GM19463 (cell line): ENCODE results near the gene ASCC3.
A peak's percentile ranks its signal among the peaks of the same experiment; 100 is the strongest.

Source experiments
- ATAC-seq: cut with Tn5 transposase; IDR thresholded peaks from one replicate; pipeline ENCODE4 v1.9.1; 2021; ENCODE audit warnings: mild to moderate bottlenecking, moderate library complexity; ENCODE audit not compliant: unreplicated experiment

The ASCC3 gene, protein sequence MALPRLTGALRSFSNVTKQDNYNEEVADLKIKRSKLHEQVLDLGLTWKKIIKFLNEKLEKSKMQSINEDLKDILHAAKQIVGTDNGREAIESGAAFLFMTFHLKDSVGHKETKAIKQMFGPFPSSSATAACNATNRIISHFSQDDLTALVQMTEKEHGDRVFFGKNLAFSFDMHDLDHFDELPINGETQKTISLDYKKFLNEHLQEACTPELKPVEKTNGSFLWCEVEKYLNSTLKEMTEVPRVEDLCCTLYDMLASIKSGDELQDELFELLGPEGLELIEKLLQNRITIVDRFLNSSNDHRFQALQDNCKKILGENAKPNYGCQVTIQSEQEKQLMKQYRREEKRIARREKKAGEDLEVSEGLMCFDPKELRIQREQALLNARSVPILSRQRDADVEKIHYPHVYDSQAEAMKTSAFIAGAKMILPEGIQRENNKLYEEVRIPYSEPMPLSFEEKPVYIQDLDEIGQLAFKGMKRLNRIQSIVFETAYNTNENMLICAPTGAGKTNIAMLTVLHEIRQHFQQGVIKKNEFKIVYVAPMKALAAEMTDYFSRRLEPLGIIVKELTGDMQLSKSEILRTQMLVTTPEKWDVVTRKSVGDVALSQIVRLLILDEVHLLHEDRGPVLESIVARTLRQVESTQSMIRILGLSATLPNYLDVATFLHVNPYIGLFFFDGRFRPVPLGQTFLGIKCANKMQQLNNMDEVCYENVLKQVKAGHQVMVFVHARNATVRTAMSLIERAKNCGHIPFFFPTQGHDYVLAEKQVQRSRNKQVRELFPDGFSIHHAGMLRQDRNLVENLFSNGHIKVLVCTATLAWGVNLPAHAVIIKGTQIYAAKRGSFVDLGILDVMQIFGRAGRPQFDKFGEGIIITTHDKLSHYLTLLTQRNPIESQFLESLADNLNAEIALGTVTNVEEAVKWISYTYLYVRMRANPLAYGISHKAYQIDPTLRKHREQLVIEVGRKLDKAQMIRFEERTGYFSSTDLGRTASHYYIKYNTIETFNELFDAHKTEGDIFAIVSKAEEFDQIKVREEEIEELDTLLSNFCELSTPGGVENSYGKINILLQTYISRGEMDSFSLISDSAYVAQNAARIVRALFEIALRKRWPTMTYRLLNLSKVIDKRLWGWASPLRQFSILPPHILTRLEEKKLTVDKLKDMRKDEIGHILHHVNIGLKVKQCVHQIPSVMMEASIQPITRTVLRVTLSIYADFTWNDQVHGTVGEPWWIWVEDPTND (N-terminal part only)

DNA sequence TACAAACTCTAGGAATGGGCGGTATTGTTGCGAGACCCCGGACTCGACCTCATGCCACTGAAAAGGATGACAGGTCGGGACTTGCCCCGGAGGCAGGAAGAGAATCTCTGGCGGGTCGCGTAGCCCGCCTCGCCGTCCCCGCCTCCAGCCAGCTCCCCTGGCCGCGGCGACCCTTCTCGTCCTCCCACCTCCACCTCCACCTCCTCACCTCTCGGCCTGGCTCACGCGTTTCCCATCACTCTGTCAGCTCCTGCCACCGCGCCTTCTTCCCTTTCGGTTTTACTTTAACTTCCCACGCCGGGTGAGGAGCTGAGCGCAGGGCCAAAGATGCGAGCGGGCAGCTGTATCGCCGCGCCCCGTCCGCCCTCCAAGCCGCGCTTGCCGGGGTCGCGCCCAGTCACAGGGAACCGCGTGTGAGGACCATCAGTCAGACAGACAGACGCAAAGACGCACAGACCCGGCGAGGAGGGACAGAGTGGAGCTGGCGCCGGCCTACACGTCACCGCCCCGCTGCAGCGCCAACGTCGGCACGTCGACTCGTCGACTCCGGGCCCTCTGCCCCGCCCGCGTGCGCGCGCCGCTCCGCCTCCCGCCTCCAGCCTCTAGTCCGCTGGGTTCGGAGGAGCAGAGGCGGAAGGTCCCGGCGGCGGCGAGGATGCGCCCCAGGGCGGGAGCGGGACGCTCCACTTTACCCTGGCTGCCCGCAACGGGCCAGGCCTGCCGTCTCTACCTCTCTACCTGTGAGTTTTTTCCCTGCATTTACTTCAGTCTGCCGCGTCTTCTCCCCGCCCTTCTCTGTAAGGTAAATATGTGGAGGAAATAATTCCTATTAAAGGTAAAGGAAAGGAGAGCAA lies at the start of gene ASCC3:
Gene ASCC3 (minus strand): TSS at position 477 of the 854 bp plus-strand sequence. CDS start 13,332 bp downstream, outside the sequence.
- ATAC-seq = peak; percentile 91

DNA sequence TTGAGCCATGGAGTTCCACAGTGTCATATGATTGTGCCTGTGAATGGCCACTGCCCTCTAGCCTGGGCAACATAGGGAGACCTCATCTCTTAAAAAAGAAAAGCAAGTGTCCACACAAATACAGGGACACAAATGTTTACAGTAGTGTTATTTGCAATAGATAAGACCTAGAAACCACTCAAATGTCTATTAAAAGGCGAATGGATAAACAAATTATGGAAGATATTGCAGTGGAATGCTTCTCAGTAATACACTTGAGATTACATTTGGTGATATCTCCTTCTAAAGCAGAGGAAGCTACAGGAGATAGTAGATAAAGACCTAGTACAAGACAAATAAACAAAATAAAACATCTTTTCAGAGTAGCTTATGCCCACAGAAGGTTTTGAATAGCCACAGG lies 44.6 kb upstream of the ASCC3 start:
- ATAC-seq = no peak

DNA sequence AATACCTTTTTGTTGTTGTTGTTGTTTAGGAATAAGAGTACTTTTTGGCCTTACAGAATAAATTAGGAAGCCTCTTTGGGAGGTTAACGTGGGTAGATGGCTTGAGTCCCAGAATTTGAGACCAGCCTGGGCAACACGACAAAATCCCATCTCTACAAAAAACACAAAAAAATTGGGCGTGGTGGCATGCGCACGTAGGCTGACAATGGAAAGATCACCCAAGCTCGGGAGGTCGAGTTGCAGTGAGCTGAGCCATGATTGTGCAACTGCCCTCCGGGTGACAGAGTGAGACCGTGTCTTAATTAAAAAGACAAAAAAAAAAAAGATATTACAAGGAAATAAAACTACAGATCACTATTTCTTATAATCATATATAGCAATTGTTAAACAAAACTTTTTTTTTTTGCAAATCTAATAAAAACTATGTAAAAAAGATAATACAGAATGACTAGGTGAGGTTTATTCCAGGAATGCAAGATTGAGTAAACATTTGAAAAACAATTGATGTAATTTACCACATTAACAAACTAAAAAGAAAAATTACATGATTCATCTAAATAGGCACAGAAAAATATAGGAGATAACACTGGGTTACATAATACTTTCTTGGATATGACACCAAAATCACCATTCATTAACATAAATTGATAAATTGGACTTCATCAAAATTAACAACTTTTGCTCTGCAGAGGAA lies 43.6 kb upstream of the ASCC3 start:
- no peak for ATAC-seq

DNA sequence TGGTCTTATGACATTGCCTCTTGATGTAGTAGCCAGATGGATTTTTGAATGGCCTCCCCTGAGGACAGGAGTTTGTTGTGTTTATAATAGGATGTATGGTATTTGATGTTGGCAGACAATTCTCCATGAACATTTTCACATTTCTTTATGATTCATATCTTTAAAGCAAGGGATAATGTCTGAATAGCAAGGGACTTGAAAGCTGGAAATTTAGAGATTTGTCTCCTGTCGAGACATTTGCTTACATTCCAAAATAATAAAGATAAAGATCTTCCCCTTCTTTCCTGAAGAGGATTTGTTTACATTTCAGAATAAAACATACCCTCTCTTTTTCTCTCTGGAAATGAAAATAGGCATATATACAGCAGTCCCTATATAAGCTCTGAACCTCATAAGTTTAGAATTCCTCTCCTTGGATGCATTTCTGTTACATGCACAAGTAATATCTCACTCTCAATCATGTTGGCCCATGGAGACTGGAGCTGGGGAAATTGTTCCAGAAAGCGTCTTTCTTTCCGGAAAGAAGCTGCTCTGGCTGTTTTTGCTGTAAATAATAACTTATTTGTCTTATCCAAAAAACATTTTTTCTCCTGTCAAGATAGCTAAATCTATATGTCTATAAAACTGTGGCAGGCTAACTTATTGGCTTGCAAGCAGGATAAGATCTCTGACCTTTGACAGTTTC lies 42.5 kb upstream of the ASCC3 start:
- ATAC-seq = no peak

DNA sequence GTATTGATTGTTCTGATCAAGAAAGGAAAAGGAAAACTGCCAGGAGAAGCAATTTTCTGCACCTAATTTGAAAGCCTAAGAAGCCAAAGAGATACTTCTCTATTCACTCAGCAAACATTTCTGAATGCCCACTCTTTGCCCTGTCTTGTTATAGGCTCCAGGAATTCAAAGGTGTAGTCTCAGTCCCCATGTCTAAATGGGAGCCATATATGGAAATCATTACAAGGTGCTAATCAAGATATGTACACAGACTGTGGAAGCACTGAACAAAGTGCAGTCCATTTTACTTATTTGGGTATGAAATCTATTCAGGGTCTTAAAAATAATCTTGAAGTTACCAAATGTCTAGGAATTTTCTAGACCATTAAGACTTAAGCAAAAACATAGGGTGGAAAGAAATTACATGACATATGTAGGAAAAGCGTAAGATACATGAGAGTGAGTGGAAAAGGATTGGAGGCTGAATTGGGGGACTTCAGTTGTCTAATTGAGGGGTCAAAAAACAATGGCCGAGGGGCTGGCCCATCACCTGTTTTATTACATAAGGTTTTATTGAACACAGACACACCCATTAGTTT lies 39.0 kb upstream of the ASCC3 start:
- no peak for ATAC-seq

DNA sequence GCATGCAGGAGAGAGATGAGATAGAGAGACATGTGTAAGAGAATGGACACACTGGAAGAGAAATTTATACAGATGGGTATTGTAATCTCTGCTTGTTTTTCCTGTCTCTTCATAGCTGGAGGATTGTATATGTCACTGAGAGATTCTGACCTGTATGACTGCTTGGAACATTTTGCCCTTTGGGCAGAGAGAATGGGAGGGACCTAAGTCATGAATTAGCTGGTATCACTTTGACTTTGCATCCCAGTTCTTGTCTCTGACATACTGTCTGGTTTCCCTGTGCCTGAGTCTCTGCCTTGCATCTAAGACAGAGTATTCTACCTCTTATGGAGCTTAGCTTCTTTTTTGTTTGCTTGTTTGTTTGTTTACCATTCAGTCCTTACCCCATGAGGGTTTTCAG lies 37.0 kb upstream of the ASCC3 start:
- ATAC-seq = no peak

DNA sequence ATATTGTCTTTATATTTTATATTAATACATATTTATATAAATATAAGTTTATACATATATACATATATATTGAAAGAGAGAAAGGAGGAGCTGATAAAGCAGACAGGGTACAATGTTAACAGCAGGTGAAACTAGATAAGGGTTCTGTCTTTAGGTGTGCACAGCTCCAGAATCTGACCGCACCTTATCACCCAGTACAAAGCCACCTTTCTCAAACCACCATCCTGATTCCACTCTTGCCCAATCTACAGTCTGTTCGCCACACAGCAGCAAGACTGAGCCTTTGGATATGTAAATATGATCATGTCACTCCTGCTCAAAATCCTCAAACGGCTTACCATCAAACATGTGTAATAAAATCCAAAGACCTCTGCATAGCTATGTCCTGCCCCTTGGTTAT lies 34.7 kb upstream of the ASCC3 start:
- ATAC-seq = no peak

DNA sequence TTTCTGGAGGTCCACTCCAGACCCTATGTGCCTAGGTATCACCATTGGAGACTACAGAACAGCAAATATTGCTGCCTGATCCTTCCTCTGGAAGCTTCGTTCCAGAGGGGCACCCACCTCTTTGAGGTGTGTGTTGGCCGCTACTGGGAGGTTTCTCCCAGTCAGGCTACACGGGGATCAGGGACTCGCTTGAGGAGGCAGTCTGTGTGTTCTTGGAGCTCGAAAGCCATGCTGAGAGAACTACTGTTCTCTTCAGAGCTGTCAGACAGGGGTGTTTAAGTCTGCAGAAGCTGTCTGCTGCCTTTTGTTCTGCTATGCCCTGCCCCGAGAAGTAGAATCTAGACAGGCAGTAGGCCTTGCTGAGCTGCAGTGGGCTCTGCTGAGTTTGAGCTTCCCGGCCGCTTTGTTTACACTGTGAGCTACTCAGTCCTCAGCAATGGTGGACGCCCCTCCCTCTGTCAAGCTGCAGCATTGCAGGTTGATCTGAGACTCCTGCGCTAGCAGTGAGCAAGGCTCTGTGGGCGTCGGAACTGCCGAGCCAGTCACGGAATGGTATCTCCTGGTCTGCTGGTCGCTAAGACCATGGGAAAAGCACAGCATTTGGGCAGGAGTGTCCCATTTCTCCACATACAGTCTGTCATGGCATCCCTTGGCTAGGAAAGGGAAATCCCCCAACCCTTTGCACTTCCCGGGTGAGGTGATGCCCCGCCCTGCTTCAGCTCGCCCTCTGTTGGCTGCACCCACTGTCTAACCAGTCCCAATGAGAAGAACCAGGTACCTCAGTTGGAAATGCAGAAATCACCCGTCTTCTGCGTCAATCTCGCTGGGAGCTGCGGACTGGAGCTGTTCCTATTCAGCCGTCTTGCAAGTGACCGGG lies 32.5 kb upstream of the ASCC3 start:
- ATAC-seq = no peak

DNA sequence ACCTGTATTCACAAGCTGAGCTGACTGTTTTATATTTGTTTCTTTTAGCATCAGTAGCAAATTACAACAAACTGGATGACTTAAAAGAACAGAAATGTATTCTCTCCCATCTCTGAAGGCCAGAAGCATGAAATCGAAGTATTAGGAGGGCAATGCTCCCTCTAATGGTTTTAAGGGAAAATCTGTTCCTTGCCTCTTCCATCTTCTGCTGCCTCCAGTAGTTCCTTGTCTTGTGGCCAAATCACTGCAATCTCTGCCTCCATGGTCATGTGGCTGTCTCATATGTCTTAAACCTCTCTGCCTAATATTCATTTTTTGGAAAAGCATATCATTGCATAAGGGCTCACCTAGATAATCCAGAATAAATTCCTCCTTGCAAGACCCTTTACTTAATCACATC lies 25.2 kb upstream of the ASCC3 start:
- no peak for ATAC-seq

DNA sequence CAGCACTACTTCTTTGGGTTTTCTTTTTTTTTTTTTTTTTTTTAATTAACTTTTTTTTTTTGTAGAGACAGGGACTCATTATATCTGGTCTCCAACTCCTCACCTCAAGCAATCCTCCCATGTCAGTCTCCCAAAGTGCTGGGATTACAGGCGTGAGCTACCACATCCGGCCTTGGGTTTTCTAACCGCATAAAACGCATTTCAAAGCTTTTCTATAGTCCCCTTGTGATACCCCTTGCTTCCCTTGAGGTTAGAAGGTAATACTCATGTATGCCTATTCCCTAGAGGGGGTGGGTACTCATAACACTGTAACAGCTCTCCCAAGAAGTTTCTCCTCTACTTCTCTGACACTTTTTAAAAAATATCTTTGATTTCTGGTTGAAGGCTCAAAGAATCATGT lies 23.9 kb upstream of the ASCC3 start:
- no peak for ATAC-seq

DNA sequence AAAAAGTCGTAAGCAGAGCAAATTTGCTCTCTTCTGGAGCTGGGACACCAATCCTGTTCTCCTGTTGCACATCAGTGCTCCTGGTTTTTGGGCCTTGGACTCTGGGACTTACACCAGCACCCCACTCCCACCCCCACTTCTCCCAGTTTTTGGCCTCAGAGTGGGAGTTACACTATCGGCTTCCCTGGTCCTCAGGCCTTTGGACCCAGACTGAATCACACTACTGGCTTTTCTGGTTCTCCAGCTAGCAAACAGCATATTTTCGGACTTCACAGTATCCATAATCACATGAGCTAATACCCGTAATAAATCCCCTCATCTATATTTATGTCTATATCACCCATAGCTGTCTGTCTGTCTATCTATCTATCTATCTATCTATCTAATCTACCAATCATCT lies 23.2 kb upstream of the ASCC3 start:
- ATAC-seq = no peak

DNA sequence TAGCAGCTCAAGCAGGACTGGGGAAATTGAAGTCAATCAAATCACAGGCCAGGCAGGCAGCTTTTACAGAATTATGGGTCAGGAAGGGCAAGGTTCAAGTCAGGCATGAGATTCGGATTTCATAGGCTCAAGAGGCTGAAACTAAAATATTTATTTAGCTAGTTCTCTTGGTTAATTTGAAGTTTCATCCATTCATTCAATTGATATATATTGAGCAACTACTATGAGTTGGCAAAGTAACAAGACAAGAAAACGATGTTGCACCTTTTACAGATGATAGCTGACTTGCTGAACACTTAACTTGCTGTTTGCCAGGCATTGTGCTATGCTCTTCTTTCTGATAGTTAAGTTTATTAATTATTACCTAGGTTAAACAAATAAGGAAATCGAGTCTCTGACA lies 20.5 kb upstream of the ASCC3 start:
- ATAC-seq = no peak

DNA sequence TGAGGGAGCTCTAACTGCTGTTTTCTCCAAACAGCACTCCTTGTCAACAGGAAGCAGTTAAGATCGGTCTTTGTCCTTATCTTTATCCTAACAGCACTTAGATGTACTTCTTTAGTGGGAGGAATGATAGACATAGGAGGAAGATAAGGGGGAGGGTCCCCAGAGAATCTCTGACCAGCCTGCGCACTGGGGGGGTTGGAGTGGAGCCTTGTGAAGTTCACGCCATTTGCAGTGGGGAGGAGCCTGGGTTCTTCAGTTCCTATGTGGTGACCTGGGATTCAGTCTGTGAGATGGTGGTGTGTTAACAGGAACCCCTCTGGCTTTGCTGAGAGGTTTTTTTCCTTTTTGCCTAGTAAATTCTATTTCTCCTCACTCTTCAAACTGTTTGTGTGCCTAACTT lies 18.1 kb upstream of the ASCC3 start:
- no peak for ATAC-seq

DNA sequence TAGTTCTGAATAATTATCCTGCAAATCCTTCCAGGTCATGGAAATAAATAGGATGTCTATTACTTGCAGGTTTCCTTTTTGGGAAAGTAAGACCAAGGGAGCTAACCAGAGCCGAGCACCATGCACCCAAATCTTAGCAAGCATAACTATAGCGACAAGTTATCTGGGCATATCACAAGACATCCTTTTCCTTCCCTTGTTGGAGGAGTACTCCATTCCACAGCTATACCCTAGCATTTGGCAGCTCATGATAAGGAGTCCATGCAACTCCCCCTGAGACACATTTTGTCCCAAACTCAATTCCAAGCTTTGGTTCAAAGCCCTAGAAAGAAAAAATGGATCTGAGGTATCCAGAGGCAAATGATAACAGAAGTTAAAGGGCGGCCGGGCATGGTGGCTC lies 16.5 kb upstream of the ASCC3 start:
- ATAC-seq = no peak

DNA sequence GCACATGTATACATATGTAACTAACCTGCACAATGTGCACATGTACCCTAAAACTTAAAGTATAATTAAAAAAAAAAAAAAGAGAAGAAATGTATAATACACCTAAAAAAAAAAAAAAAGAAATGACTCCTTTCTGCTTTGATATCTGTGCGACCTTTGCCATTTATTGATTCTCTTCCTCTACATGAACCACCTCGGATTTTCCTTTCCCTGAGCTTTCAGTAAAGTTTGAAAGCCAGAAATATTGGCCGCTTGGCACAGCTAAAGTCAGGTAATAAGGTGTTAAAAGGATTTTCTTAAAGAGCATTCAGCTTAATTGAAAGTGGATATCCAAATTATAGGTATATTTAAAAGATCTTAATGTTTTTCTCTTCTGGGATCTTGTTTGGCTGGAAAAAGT lies 12.6 kb upstream of the ASCC3 start:
- ATAC-seq = no peak

DNA sequence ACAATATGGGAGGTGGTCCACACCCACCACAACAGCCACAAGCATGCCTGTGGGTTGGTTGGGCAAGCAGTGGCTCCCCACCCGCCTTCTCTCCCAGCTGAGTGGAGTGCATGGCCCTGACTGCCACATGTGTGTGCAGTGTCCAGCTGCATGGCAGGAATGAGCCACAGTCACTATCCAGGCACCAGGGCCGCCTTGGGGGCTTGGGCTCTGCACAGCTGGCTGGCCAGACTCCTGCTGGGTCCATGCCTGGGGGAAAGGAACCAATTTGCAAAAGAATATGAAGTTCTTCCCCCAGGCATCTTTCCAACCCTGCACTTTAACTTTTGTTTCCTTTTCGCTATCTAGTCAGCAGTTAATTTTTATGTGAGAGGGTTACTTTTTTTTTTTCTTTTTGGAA lies 11.6 kb upstream of the ASCC3 start:
- ATAC-seq = no peak

DNA sequence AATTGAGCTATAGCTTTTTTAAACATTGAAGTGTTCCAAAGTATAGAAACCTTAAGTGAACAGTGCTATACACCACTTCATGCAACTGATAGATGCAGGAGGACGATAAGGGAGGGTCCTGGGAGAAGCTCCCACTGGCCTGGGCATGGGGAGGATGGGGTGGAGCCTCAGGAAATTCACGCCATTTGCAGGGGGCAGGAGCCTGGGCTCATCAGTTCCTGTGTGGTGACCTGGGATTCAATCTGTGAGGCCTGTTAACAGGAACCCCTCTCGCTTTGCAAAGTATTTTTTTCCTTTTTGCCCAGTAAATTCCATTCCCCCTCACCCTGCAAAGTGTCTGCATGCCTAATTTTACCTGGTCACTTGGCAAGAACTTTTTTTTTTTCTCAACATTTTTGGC lies 11.0 kb upstream of the ASCC3 start:
- no peak for ATAC-seq

DNA sequence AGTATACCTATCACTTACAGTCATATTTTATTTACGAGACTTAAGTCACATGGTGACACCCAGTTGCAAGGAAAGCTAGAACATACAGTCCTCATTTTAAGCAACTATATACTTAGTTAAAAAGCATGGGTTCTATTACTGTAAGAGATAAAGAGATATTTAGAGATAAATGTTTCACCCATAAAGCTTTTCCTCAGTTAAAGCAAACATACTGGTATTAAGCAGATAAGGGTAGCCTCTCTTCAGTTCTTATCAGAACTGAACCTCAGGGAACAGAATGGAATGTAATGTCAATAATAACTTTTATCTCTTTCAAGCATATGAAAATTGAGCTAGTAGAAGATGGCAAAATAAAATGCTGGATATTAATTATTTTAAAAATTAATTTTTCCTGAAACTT lies 9.9 kb upstream of the ASCC3 start:
- ATAC-seq = no peak
